H1 (cell line): ENCODE data around the gene NCCRP1. TPM values are rescaled to one million over a fixed set of nuclear protein-coding genes. Genes with fewer than 3 reads are reported as not detected.
"Not testable (repeated sequence)": the region's sequence is repeated elsewhere in the genome, so short reads cannot be mapped to it uniquely, and the experiment has no call there.

Source experiments
- CTCF ChIA-PET: fragments of 300-600 bp; sonication (Branson Sonifier 250); formaldehyde crosslinking; loops from one replicate; lab custom pipeline; 2021; ENCODE audit not compliant: partially characterized antibody; lab: Charles Lee
- POLR2A ChIA-PET: fragments of 300-600 bp; sonication (Branson Sonifier 250); formaldehyde crosslinking; loops from one replicate; lab custom pipeline; 2021; ENCODE audit warnings: inconsistent platforms; ENCODE audit not compliant: partially characterized antibody; lab: Charles Lee
- DNase-seq, 2 experiments: peaks; one replicate each; pipeline versions ENCODE4 v3.0.0 to v3.0.0-alpha.2; 2010 to 2022; ENCODE audit warnings: low spot score in 2 of 2, low read depth in 1 of 2, mixed read lengths in 1 of 2
- FAIRE-seq: peaks from 2 replicates; lab custom pipeline; 2011; peaks lifted over from hg19 to GRCh38; lab: Jason Lieb, UNC
- H2AFZ ChIP-seq: 2 replicates; pipeline ENCODE4 v1.8.1; 2012; ENCODE audit warnings: low read length, inconsistent platforms
- H2AK5ac ChIP-seq: 2 replicates; pipeline ENCODE4 v1.6.1; 2013; ENCODE audit warnings: low read depth, low read length
- H2BK120ac ChIP-seq: replicated peaks from 2 replicates; pipeline ENCODE3; 2013; ENCODE audit warnings: low read depth, low read length, inconsistent platforms
- H2BK12ac ChIP-seq: 2 replicates; pipeline ENCODE4 v1.6.1; 2013; ENCODE audit warnings: low read depth, low read length
- H2BK15ac ChIP-seq: 2 replicates; pipeline ENCODE4 v1.6.1; 2013; ENCODE audit warnings: low read length
- H2BK20ac ChIP-seq: 2 replicates; pipeline ENCODE4 v1.6.1; 2013; ENCODE audit warnings: low read length
- H2BK5ac ChIP-seq: 2 replicates; pipeline ENCODE4 v1.6.1; 2013; ENCODE audit warnings: low read depth, low read length
- H3K14ac ChIP-seq: 2 replicates; pipeline ENCODE4 v1.6.1; 2013; ENCODE audit warnings: inconsistent platforms; ENCODE audit not compliant: insufficient read length
- H3K18ac ChIP-seq: 2 replicates; pipeline ENCODE4 v1.6.1; 2013; ENCODE audit warnings: low read length; ENCODE audit errors: extremely low read depth
- H3K23ac ChIP-seq: 2 replicates; pipeline ENCODE4 v1.6.1; 2013; ENCODE audit warnings: inconsistent platforms; ENCODE audit not compliant: insufficient read length
- H3K23me2 ChIP-seq: 2 replicates; pipeline ENCODE4 v1.6.1; 2013; ENCODE audit warnings: low read depth, low read length
- H3K27ac ChIP-seq: 2 replicates; pipeline ENCODE4 v1.6.1; 2011; ENCODE audit warnings: low read depth, low read length, inconsistent platforms
- H3K27me3 ChIP-seq, 4 experiments: replicated peaks in 1 of 4; 1 replicate in 1 of 4; 2 replicates in 3 of 4; pipeline versions ENCODE4 v1.6.1 to v1.8.1; 2011 to 2013; ENCODE audit warnings: low read length in 3 of 4, mild to moderate bottlenecking in 3 of 4, inconsistent platforms in 2 of 4, mixed read lengths in 2 of 4, moderate library complexity in 1 of 4; ENCODE audit not compliant: control insufficient read depth in 3 of 4, insufficient read depth in 3 of 4; ENCODE audit errors: extremely low read depth in 1 of 4
- H3K36me3 ChIP-seq, 4 experiments: 2 replicates each; pipeline versions ENCODE4 v1.6.1 to v1.8.1; 2011 to 2013; ENCODE audit warnings: mild to moderate bottlenecking in 4 of 4, low read length in 3 of 4, moderate library complexity in 2 of 4, control low read depth in 1 of 4, inconsistent platforms in 1 of 4; ENCODE audit not compliant: insufficient read depth in 4 of 4, control insufficient read depth in 2 of 4
- H3K4ac ChIP-seq: replicated peaks from 2 replicates; pipeline ENCODE3; 2013; ENCODE audit warnings: low read length, low read depth, mixed read lengths, inconsistent platforms; ENCODE audit not compliant: insufficient read length
- H3K4me1 ChIP-seq, 4 experiments: replicated peaks in 1 of 4; 1 replicate in 1 of 4; 2 replicates in 3 of 4; pipeline versions ENCODE4 v1.6.1 to v1.8.1; 2011 to 2013; ENCODE audit warnings: low read length in 3 of 4, inconsistent platforms in 2 of 4, mixed read lengths in 1 of 4; ENCODE audit not compliant: insufficient read depth in 4 of 4, control insufficient read depth in 3 of 4
- H3K4me2 ChIP-seq, 2 experiments: 2 replicates each; pipeline versions ENCODE4 v1.6.1 to v1.8.1; 2011 to 2013; ENCODE audit warnings: low read depth in 2 of 2, low read length in 2 of 2, control low read depth in 1 of 2, inconsistent platforms in 1 of 2, mild to moderate bottlenecking in 1 of 2; ENCODE audit not compliant: insufficient read depth in 1 of 2
- H3K4me3 ChIP-seq, 4 experiments: fragments of 200-600, 300-600 bp in 1 of 4; sonication (generic), shearing (Covaris generic), sonication (Bioruptor Twin) in 1 of 4; 2 replicates each; pipeline versions ENCODE4 v1.5.1 to v1.8.1; 2011 to 2016; ENCODE audit warnings: low read length in 4 of 4, low read depth in 3 of 4, control low read depth in 2 of 4, inconsistent platforms in 2 of 4, mild to moderate bottlenecking in 2 of 4, mixed read lengths in 1 of 4, moderate library complexity in 1 of 4; ENCODE audit not compliant: insufficient read depth in 2 of 4; ENCODE audit errors: extremely low read depth in 1 of 4
- H3K56ac ChIP-seq: replicated peaks from 2 replicates; pipeline ENCODE3; 2013; ENCODE audit warnings: low read depth, mild to moderate bottlenecking, mixed read lengths, low read length, inconsistent platforms; ENCODE audit not compliant: insufficient read length
- H3K79me1 ChIP-seq: 2 replicates; pipeline ENCODE4 v1.6.1; 2013; ENCODE audit warnings: low read depth, low read length, control low read depth
- H3K79me2 ChIP-seq, 2 experiments: 2 replicates each; pipeline versions ENCODE4 v1.6.1 to v1.8.1; 2012 to 2013; ENCODE audit warnings: low read length in 2 of 2, mild to moderate bottlenecking in 2 of 2, inconsistent platforms in 1 of 2; ENCODE audit not compliant: insufficient read depth in 2 of 2, control insufficient read depth in 1 of 2
- H3K9ac ChIP-seq, 4 experiments: replicated peaks in 1 of 4; 1 replicate in 1 of 4; 2 replicates in 3 of 4; pipeline versions ENCODE4 v1.6.1 to v1.8.1; 2011 to 2013; ENCODE audit warnings: low read depth in 3 of 4, low read length in 3 of 4, control low read depth in 2 of 4, mild to moderate bottlenecking in 2 of 4, moderate library complexity in 2 of 4, inconsistent platforms in 1 of 4; ENCODE audit errors: extremely low read depth in 1 of 4
- H3K9me3 ChIP-seq, 2 experiments: 2 replicates each; pipeline versions ENCODE4 v1.6.1 to v1.8.1; 2012 to 2013; ENCODE audit warnings: mild to moderate bottlenecking in 2 of 2, moderate library complexity in 2 of 2, control low read depth in 1 of 2, inconsistent platforms in 1 of 2, low read depth in 1 of 2, low read length in 1 of 2, mixed read lengths in 1 of 2; ENCODE audit not compliant: insufficient read depth in 2 of 2
- H4K20me1 ChIP-seq, 2 experiments: replicated peaks in 1 of 2; 2 replicates each; pipeline versions ENCODE3 to v1.8.1; 2011 to 2013; ENCODE audit warnings: inconsistent platforms in 2 of 2, low read length in 2 of 2, mild to moderate bottlenecking in 1 of 2; ENCODE audit not compliant: insufficient read depth in 2 of 2, control insufficient read depth in 1 of 2
- H4K5ac ChIP-seq: 2 replicates; pipeline ENCODE4 v1.6.1; 2013; ENCODE audit warnings: low read length, low read depth, mixed read lengths, inconsistent platforms; ENCODE audit not compliant: insufficient read length
- H4K8ac ChIP-seq: 2 replicates; pipeline ENCODE4 v1.8.0; 2013; ENCODE audit warnings: mild to moderate bottlenecking, moderate library complexity, low read length, inconsistent platforms; ENCODE audit not compliant: insufficient read depth; ENCODE audit errors: extremely low read depth
- H4K91ac ChIP-seq: replicated peaks from 2 replicates; pipeline ENCODE3; 2013; ENCODE audit warnings: low read length, mixed read lengths, inconsistent platforms; ENCODE audit not compliant: insufficient read length
- WGBS, 2 experiments: shearing (Covaris generic) in 1 of 2; methylation state at CpG; one replicate each; pipeline versions ENCODE4 v1.1.6 to v1.1.7; 2013 to 2015; ENCODE audit warnings: low lambda C conversion rate in 2 of 2, mixed read lengths in 2 of 2, inconsistent platforms in 1 of 2, low coverage in 1 of 2, missing lambda C conversion rate in 1 of 2; ENCODE audit not compliant: insufficient replicate concordance in 2 of 2, insufficient coverage in 1 of 2, insufficient read length in 1 of 2; ENCODE audit errors: extremely low coverage in 1 of 2, missing lambda C conversion rate in 1 of 2; 5-methylcytosine and 5-hydroxymethylcytosine counted together
- polyA plus RNA-seq, 7 experiments: library from polyadenylated mRNA; depleted of rRNA in 3 of 7; stranded (reverse) in 5 of 7; unstranded in 2 of 7; fragments of >200 nt in 5 of 7; fragments of 200-250 nt in 2 of 7; gene quantifications; 1 replicate in 5 of 7; 2 replicates in 1 of 7; 4 replicates in 1 of 7; pipeline versions ENCODE4 v1.2.1 to v1.2.3, GENCODE V29; 2011 to 2013; ENCODE audit warnings: missing spikeins in 2 of 7, mixed read lengths in 2 of 7
- total RNA-seq: library from RNA; stranded (reverse); fragmentation: NEBNext Ultra II Directional; extraction: Animal tissue kit (Norgen Biotek cat#: 25700); gene quantifications from 2 replicates; pipeline ENCODE4 v1.2.1, GENCODE V29; 2021

Gene NCCRP1
- total and polyA plus RNA-seq, 2 of the 8 experiments (the other 6 are each of a cell fraction or from before 2014, with no cell fraction given): 2.8 to 7.9 TPM

GRCh38 chr19:39215323-39215722 is 18.6 kb downstream of the NCCRP1 start:
- H4K20me1 ChIP-seq, H3K9ac ChIP-seq, H2BK5ac ChIP-seq, H2AK5ac ChIP-seq, H3K56ac ChIP-seq, H3K9me3 ChIP-seq, H4K91ac ChIP-seq, H2BK120ac ChIP-seq, H3K14ac ChIP-seq, H3K23ac ChIP-seq, H3K4me2 ChIP-seq, H2BK12ac ChIP-seq, H2BK20ac ChIP-seq, FAIRE-seq, H3K4me1 ChIP-seq, H3K4ac ChIP-seq, H3K4me3 ChIP-seq, H3K27ac ChIP-seq, H4K5ac ChIP-seq, POLR2A ChIA-PET, H3K36me3 ChIP-seq, H3K23me2 ChIP-seq, H2AFZ ChIP-seq, H3K79me1 ChIP-seq, H4K8ac ChIP-seq, H3K27me3 ChIP-seq, H2BK15ac ChIP-seq, H3K79me2 ChIP-seq, H3K18ac ChIP-seq, DNase-seq: not testable (repeated sequence)
- CTCF ChIA-PET: interaction anchor here (0.6 to 6.1 kb wide), 8 partner anchors 8 to 328 kb away, joined by 3 to 85 read pairs (median 3); partner anchors contain the start of genes GMFG and SAMD4B
- WGBS, 2 experiments: 87% methylated on average over 3 of the region's 3 CpGs; no CpG with 5 or more reads in 1 of the 2 experiments
